T-helper 17 cell (primary cell): Measurements from ENCODE around the gene TESK1. TPM values are rescaled to one million over a fixed set of nuclear protein-coding genes. Genes with fewer than 3 reads are reported as not detected.

Experiments used
- total RNA-seq, 4 donors: library from RNA in 2 of 4; stranded (reverse) in 2 of 4; gene quantifications; one replicate each; pipeline ENCODE4 v1.2.3 and lab custom pipeline; 2022 to 2026

TESK1 gene
- total RNA-seq, 2 donors from 2014 or later, result 31.7 to 31.9 TPM

Other genes starting within 250 kb of the TESK1 start
- under 1 TPM; 0.18 to 0.75 TPM for gene RUSC2, start 115.2 kb upstream of the TESK1 start, total RNA-seq
- gene CD72, start 13.2 kb downstream of the TESK1 start, total RNA-seq, result 1 to 10 TPM; 3.5 to 8.1 TPM
- gene SIT1, start 45.7 kb downstream of the TESK1 start, total RNA-seq, result 10 to 100 TPM; 33.9 to 48.9 TPM
- gene RMRP, start 52.8 kb downstream of the TESK1 start, total RNA-seq, result over 10,000 TPM in 1 of 2 donors, 1,000 to 10,000 TPM in 1; 7,466 to 10,512 TPM
- gene CCDC107, start 53.0 kb downstream of the TESK1 start, total RNA-seq, result 10 to 100 TPM; 27.7 to 35.2 TPM
- gene ARHGEF39, start 59.9 kb downstream of the TESK1 start, total RNA-seq, result 1 to 10 TPM; 1.6 to 3.1 TPM
- not detected for gene CA9, start 68.7 kb downstream of the TESK1 start, total RNA-seq
- 10 to 100 TPM; 29.2 to 33.9 TPM for gene TPM2, start 84.7 kb downstream of the TESK1 start, total RNA-seq
- gene TLN1, start 126.9 kb downstream of the TESK1 start, total RNA-seq, result 100 to 1,000 TPM; 259 to 617 TPM
- 10 to 100 TPM; 16.0 to 16.5 TPM for gene CREB3, start 127.4 kb downstream of the TESK1 start, total RNA-seq
- gene GBA2, start 144.0 kb downstream of the TESK1 start, total RNA-seq, result 10 to 100 TPM; 28.6 to 28.7 TPM
- 10 to 100 TPM; 25.5 to 26.5 TPM for gene RGP1, start 144.0 kb downstream of the TESK1 start, total RNA-seq
- not detected for gene MSMP, start 149.0 kb downstream of the TESK1 start, total RNA-seq
- gene NPR2, start 186.3 kb downstream of the TESK1 start, total RNA-seq, result 1 to 10 TPM; 3.8 to 4.0 TPM
- gene SPAG8, start 207.0 kb downstream of the TESK1 start, total RNA-seq, result under 1 TPM; 0.81 to 0.97 TPM
- 10 to 100 TPM; 15.0 to 20.5 TPM for gene HINT2, start 209.8 kb downstream of the TESK1 start, total RNA-seq
- not detected for gene FAM221B, start 223.5 kb downstream of the TESK1 start, total RNA-seq
- gene TMEM8B, start 224.0 kb downstream of the TESK1 start, total RNA-seq, result 1 to 10 TPM; 4.5 to 7.1 TPM